Measurements from ENCODE around the gene SNAP47. TPM values are rescaled to one million over a fixed set of nuclear protein-coding genes. Genes with fewer than 3 reads are reported as not detected.

The SNAP47 gene
- polyA plus RNA-seq, 1 of the 3 experiments (the other 2 are of a cell fraction) = 45.6 TPM

DNA sequence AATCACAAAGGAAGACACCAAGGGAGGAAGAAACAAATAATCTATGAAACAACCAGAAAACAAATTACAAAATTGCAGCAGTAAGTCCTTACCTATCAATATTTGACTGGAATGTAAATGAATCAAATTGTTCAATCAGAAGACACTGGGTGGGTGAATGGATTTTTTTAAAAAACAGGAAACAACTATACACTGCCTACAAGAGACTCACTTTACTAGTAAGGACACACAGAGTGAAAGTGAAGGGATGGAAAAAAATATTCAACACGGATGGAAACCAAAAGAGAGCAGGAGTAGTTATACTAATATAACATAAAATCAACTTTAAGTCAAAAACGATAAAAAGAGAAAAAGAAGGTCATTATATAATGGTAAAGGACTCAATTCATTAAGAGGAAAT, 73.8 kb downstream of the SNAP47 start:
- ChIA-PET POLR2A (no interaction called here), CTCF (no interaction called here)
- WGBS (ENCODE audit: low lambda C conversion rate) = 8% methylated on average over 2 of the region's 2 CpGs
- no peak overlapping the region for H2AFZ ChIP-seq (ENCODE audit: low read depth)
- H4K20me1 ChIP-seq (ENCODE audit: insufficient read depth) = no peaks in the 10 kb centered on the region
- no peak overlapping the region for H3K27ac ChIP-seq (ENCODE audit: low read depth in 2 of 2, low read length in 1 of 2)
- TF ChIP-seq FOXJ3 (CRISPR knock-in tag; IDR thresholded peaks at IDR 0.05) (no peak), NFIC (IDR thresholded peaks at IDR 0.05; ENCODE audit: borderline replicate concordance) (no peak), EP300 (IDR thresholded peaks at IDR 0.05; ENCODE audit: borderline replicate concordance in 1 of 2, low read depth in 1 of 2, low read length in 1 of 2) (no peak), TEAD4 (IDR thresholded peaks at IDR 0.05; ENCODE audit: borderline replicate concordance, insufficient read depth) (no peak), CHD2 (IDR thresholded peaks at IDR 0.05; ENCODE audit: low read length, partially characterized antibody) (no peak), SIN3A (IDR thresholded peaks at IDR 0.05; ENCODE audit: borderline replicate concordance, low read depth, low read length) (no peak), MEF2A (IDR thresholded peaks at IDR 0.05; ENCODE audit: borderline replicate concordance, low read depth) (no peak), NRF1 (IDR thresholded peaks at IDR 0.05; ENCODE audit: low read depth, low read length) (no peak), RAD21 (IDR thresholded peaks at IDR 0.05; ENCODE audit: low read length) (no peak), MXI1 (IDR thresholded peaks at IDR 0.05; ENCODE audit: low read depth, low read length) (no peak), RXRA (IDR thresholded peaks at IDR 0.05; ENCODE audit: borderline replicate concordance, low read depth) (no peak), FOXM1 (IDR thresholded peaks at IDR 0.05; ENCODE audit: low read depth) (no peak), POLR2AphosphoS5 (IDR thresholded peaks at IDR 0.05; ENCODE audit: low read depth, low read length) (no peak), SMC3 (IDR thresholded peaks at IDR 0.05; ENCODE audit: low read depth, low read length) (no peak), EZH2phosphoT487 (IDR thresholded peaks at IDR 0.05; ENCODE audit: borderline replicate concordance, low read depth) (no peak)
- TF ChIP-seq, protein P1, sequence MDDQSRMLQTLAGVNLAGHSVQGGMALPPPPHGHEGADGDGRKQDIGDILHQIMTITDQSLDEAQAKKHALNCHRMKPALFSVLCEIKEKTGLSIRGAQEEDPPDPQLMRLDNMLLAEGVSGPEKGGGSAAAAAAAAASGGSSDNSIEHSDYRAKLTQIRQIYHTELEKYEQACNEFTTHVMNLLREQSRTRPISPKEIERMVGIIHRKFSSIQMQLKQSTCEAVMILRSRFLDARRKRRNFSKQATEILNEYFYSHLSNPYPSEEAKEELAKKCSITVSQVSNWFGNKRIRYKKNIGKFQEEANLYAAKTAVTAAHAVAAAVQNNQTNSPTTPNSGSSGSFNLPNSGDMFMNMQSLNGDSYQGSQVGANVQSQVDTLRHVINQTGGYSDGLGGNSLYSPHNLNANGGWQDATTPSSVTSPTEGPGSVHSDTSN (IDR thresholded peaks at IDR 0.05) = no peak
- TF ChIP-seq, protein P2, sequence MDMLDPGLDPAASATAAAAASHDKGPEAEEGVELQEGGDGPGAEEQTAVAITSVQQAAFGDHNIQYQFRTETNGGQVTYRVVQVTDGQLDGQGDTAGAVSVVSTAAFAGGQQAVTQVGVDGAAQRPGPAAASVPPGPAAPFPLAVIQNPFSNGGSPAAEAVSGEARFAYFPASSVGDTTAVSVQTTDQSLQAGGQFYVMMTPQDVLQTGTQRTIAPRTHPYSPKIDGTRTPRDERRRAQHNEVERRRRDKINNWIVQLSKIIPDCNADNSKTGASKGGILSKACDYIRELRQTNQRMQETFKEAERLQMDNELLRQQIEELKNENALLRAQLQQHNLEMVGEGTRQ (IDR thresholded peaks at IDR 0.05; ENCODE audit: borderline replicate concordance, low read depth, low read length) = no peak
- TF ChIP-seq, protein P3, sequence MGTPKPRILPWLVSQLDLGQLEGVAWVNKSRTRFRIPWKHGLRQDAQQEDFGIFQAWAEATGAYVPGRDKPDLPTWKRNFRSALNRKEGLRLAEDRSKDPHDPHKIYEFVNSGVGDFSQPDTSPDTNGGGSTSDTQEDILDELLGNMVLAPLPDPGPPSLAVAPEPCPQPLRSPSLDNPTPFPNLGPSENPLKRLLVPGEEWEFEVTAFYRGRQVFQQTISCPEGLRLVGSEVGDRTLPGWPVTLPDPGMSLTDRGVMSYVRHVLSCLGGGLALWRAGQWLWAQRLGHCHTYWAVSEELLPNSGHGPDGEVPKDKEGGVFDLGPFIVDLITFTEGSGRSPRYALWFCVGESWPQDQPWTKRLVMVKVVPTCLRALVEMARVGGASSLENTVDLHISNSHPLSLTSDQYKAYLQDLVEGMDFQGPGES (IDR thresholded peaks at IDR 0.05; ENCODE audit: low read depth, low read length) = no peak
- TF ChIP-seq, protein P4, sequence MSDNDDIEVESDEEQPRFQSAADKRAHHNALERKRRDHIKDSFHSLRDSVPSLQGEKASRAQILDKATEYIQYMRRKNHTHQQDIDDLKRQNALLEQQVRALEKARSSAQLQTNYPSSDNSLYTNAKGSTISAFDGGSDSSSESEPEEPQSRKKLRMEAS (IDR thresholded peaks at IDR 0.05; ENCODE audit: low read depth) = no peak
- TF ChIP-seq, protein P5, sequence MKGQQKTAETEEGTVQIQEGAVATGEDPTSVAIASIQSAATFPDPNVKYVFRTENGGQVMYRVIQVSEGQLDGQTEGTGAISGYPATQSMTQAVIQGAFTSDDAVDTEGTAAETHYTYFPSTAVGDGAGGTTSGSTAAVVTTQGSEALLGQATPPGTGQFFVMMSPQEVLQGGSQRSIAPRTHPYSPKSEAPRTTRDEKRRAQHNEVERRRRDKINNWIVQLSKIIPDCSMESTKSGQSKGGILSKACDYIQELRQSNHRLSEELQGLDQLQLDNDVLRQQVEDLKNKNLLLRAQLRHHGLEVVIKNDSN (IDR thresholded peaks at IDR 0.05; ENCODE audit: borderline replicate concordance, low read depth) = no peak
- H3K4me3 ChIP-seq (ENCODE audit: low read depth in 2 of 2, low read length in 1 of 2) = no peak overlapping the region
- no peak overlapping the region for H3K4me2 ChIP-seq
- no peaks in the 10 kb centered on the region for H3K36me3 ChIP-seq (replicated peaks in 1 of 2; ENCODE audit: control insufficient read depth in 1 of 2, insufficient read depth in 2 of 2, low read length in 1 of 2)
- H3K9me2 ChIP-seq = no peaks in the 10 kb centered on the region
- H3F3A ChIP-seq (replicated peaks; ENCODE audit: insufficient read depth) = no peaks in the 10 kb centered on the region
- no peaks in the 10 kb centered on the region for H3K79me2 ChIP-seq (ENCODE audit: insufficient read depth)
- no peaks in the 10 kb centered on the region for H3K27me3 ChIP-seq (ENCODE audit: insufficient read depth)
- DNase-seq = no peak
- H3K9ac ChIP-seq = no peak overlapping the region
- H3K4me1 ChIP-seq (ENCODE audit: control insufficient read depth in 1 of 2, insufficient read depth in 2 of 2, low read depth in 1 of 2, low read length in 1 of 2) = no peaks in the 10 kb centered on the region
- no peaks in the 10 kb centered on the region for H3K9me3 ChIP-seq
